Stimulated activated effector memory CD8-positive, alpha-beta T cell treated with anti-CD3 and anti-CD28 coated beads, Interleukin-12 subunit alpha, Interleukin-12 subunit beta, amount 100 ng/mL, for 72 hours (primary cell): Measurements from ENCODE around the gene NPM3.

ENCODE experiments used
- ATAC-seq: fragments of 150-1000 bp; cut with Tn5 transposase; 2 replicates; pipeline ENCODE4 v1.10.0; 2021
- DNase-seq, 2 donors: peaks; one replicate each; pipeline ENCODE4 v3.0.0; 2021 to 2022; ENCODE audit warnings: low spot score in 2 of 2
- H3K27ac Mint-ChIP-seq: one replicate; pipeline ENCODE4 v1.8.0; 2022; ENCODE audit warnings: mild to moderate bottlenecking, mixed read lengths
- H3K36me3 Mint-ChIP-seq: one replicate; pipeline ENCODE4 v1.8.0; 2022; ENCODE audit warnings: mild to moderate bottlenecking, mixed read lengths
- H3K4me1 Mint-ChIP-seq: one replicate; pipeline ENCODE4 v1.8.0; 2022; ENCODE audit warnings: mixed read lengths
- H3K4me3 Mint-ChIP-seq: one replicate; pipeline ENCODE4 v1.8.0; 2022; ENCODE audit warnings: mild to moderate bottlenecking, mixed read lengths
- H3K9me3 Mint-ChIP-seq: one replicate; pipeline ENCODE4 v1.8.0; 2022; ENCODE audit warnings: mixed read lengths

NPM3 gene, protein sequence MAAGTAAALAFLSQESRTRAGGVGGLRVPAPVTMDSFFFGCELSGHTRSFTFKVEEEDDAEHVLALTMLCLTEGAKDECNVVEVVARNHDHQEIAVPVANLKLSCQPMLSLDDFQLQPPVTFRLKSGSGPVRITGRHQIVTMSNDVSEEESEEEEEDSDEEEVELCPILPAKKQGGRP

DNA sequence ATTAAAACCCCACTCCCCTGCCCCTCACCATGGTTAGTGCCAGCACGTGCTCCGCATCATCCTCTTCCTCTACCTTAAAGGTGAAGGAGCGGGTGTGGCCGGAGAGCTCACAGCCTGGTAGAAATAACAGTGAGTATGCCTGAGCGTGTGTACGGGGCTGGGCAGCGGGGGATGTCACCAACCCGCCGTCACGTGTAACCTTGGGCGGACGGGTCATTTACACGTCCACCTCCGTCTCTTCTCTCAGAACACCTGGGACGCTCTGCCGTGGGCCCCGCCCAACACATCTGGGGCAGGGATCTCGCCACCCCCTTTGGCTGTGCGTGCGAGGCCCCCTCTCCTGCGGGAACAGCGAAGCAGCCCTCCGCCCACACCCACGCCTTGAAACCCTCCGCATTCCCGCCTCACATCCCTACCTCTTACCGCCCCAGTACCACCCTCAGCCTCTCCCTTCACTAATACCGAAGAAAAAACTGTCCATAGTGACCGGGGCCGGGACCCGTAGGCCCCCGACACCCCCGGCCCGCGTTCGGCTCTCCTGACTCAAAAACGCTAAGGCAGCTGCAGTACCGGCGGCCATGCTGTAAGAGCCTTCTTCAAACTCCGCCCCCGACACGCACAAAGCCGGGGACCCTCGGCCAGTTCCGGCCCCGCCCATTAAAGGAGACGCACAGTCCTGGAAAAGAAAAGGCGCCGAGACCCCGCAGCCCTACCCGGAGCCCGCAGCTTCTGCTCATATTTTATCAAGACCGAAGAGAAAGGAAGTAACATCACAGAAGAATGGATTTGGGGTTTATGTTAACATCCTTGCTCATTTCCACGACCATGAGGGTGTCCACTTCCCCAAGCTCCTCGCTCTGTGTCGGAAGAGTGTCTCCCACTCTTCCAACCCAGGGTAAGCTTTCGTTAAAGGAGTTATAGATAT lies at the start of gene NPM3:
Gene NPM3, minus strand, starts transcription at position 636 of the 925 bp plus-strand sequence. Its CDS starts 56 bp downstream, at position 580.
- DNase-seq (peak; percentile 69 to 90), ATAC-seq (peak; percentile 86)
- H3K4me3 Mint-ChIP-seq: peak within 1 kb of the TSS; percentile 100
- H3K36me3 Mint-ChIP-seq: peaks cover 61% of the 10 kb centered on the region
- H3K27ac Mint-ChIP-seq: peak within 1 kb of the TSS; percentile 100
- peaks cover 60% of the 10 kb centered on the region for H3K4me1 Mint-ChIP-seq
- no peaks in the 10 kb centered on the region for H3K9me3 Mint-ChIP-seq

DNA sequence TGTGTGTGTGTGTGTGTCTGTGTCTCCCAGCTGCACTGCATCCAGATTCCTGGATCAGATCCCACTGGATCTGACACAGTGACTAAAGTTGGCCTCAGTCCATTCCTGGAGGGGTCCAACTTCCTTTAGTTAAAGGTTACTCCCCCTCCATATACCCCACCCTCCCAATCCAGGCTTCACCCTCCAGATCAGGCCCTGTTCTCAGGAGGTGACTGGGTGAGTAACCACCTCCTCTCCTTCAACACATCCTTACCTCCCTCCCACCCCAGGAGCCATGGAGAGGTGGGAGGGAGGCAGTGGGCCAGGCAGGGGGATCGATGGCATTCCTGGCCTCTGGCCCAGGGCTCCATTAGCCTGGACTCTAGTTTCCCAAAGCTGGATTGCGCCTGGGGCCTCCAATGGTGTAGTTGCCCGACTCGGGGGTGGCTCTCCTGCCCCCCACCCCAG lies 49.1 kb upstream of the NPM3 start:
- DNase-seq (no peak), ATAC-seq (no peak)
- no peaks in the 10 kb centered on the region for H3K9me3 Mint-ChIP-seq
- H3K4me1 Mint-ChIP-seq: peaks cover 63% of the 10 kb centered on the region
- peak overlapping the region; percentile 95 for H3K27ac Mint-ChIP-seq
- H3K36me3 Mint-ChIP-seq: peaks cover 15% of the 10 kb centered on the region
- H3K4me3 Mint-ChIP-seq: no peak overlapping the region

DNA sequence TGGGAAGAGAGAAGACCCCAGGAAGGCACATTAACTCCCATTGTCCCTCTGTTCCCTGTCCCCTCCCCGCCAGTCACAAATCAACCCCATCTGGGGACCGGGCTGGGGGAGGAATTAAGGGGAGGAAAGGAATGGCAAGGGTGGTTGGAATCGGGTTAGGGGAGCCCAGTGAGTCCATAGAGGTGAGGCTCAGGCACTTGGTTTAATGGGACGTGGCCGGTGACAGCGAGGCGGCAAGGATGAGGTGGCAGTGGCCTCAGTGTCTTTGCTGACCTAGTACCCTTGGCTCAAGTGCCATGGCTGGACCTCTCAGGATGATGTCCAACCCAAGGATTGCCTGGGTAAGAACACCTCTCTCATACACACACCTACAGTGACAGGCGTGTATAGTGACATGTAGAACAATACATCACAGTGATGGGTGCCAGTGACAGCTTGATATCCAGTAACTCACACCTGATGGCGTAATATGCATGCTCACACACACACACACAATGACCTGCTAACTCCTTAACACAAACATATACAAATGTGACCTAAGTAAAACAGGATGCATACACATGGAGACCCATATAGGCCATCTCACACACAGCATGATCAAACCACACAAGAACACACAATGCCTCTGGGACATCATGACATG lies 48.0 kb upstream of the NPM3 start:
- DNase-seq (no peak), ATAC-seq (no peak)
- H3K4me3 Mint-ChIP-seq: peak overlapping the region; percentile 81
- no peaks in the 10 kb centered on the region for H3K9me3 Mint-ChIP-seq
- H3K36me3 Mint-ChIP-seq: peaks cover 15% of the 10 kb centered on the region
- H3K27ac Mint-ChIP-seq: peak overlapping the region; percentile 95
- peaks cover 68% of the 10 kb centered on the region for H3K4me1 Mint-ChIP-seq

DNA sequence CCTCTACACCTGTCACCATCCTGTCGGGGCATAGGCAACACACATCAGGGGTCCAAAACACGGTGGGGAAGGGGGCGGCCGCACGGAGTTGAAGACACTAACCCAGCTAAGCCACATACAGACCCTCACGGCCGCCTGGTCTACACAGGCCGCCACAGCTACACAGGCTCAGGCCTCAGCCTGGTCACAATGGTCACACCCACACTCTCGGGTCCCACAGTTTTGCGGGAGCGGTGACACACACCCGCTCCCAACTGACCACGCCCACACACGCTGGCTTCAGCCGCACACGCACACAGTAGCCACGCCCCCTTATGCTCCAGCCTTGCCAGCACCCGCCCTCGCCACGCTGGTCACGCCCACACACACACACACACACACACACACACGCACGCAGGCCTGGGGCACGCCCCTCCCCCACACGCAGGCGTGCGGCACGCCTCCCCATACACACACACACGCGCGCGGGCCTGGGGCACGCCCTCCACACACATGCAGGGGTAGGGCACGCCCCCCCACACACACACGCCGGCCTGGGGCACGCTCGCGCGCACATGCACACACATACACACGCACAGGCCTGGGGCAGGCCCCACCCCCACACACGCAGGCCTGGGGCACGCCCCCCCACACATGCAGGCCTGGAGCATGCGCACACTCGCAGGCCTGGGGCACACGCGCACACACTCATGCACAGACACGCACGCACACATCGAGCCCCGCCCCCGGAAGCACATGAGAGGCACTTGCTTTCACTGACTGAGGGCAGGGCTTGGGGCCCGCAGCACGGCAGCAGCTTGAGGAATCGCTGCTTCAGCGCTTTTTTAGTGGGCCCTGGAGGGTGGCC lies 47.3 kb upstream of the NPM3 start:
- Mint-ChIP-seq H3K4me1 (peaks cover 61% of the 10 kb centered on the region), H3K27ac (peak overlapping the region; percentile 95), H3K36me3 (peaks cover 15% of the 10 kb centered on the region), H3K4me3 (peak overlapping the region; percentile 81), H3K9me3 (no peaks in the 10 kb centered on the region)
- peak; percentile 81 for ATAC-seq
- DNase-seq: peak; percentile 76 to 92

DNA sequence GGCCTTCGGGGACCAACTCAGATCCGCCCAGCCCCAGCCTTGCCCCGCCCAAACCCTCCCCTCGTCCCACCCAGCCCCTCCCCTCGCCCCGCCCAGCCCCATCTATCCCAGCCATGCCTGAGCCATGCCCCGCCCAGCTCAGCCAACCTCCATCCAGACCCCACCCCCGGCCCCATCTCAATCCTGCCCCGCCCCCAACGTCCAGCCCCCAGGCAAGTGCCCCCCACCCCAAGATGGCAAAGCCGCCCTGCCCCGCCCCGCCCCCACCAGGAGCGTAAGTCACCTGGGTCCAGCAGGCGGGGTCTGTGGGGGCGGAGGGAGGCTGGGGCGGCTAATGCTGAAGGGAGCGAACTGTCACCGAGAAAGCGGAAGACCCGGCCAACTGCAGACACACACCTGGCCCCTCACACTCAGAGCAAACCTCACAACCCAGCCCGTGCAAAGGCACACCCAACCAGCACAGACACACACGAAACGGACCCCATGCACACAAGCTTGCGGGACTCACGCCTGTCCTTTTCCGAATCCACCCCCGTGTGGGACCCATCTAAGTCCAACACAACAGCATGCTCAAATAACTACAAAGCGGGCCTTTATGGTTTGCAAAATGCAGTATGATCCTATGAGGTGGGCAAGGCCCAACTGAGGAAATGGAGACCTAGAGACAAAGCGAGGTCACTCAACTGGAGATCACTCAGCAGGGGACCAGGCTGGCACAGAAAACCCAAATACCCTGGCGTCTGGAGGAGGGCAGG lies 46.5 kb upstream of the NPM3 start:
- peaks cover 55% of the 10 kb centered on the region for H3K4me1 Mint-ChIP-seq
- ATAC-seq (peak; percentile 1), DNase-seq (no peak)
- peak overlapping the region; percentile 81 for H3K4me3 Mint-ChIP-seq
- H3K36me3 Mint-ChIP-seq: peaks cover 15% of the 10 kb centered on the region
- H3K27ac Mint-ChIP-seq: peak overlapping the region; percentile 95
- H3K9me3 Mint-ChIP-seq: no peaks in the 10 kb centered on the region

DNA sequence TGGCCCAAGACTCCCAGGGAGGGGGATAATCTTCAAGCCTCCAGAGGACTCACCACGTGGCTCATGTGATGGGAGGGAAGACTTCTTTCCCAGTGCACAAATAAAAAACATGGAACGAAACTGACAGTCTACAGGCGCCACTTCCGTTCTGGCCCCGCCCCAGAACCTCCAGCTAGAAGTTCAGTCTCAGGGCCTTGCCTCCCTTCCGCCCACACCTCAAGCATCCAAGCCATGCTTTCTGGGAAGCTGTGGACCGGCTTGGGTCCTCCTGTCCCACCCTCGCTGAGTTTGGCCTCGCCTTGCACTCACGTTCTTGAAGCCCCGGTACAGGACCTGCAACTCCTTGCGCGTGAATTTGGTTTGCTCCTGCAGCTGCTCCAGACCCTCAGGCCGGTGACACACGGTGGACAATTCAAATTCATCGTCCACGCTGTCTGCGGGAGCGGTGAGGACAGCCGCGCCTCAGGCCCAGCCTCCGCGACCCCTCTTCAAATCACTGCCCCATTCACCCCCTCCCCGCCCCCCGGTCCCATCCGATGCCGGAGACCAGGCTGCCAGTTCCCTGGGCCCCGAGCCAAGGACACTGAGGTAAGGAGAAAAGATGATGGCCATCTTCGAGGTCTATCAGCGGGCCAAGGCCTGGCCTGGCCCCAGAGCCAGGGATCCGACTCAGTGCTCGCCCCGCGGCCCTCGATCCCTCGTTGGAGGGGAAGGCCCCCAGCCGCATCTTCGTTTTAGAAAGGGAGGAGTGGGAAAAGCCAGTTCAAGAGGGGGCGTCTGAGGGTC lies 45.7 kb upstream of the NPM3 start:
- H3K4me3 Mint-ChIP-seq: peak overlapping the region; percentile 81
- peaks cover 47% of the 10 kb centered on the region for H3K4me1 Mint-ChIP-seq
- no peak overlapping the region for H3K27ac Mint-ChIP-seq
- no peaks in the 10 kb centered on the region for H3K9me3 Mint-ChIP-seq
- ATAC-seq: no peak
- no peak for DNase-seq
- H3K36me3 Mint-ChIP-seq: peaks cover 15% of the 10 kb centered on the region

DNA sequence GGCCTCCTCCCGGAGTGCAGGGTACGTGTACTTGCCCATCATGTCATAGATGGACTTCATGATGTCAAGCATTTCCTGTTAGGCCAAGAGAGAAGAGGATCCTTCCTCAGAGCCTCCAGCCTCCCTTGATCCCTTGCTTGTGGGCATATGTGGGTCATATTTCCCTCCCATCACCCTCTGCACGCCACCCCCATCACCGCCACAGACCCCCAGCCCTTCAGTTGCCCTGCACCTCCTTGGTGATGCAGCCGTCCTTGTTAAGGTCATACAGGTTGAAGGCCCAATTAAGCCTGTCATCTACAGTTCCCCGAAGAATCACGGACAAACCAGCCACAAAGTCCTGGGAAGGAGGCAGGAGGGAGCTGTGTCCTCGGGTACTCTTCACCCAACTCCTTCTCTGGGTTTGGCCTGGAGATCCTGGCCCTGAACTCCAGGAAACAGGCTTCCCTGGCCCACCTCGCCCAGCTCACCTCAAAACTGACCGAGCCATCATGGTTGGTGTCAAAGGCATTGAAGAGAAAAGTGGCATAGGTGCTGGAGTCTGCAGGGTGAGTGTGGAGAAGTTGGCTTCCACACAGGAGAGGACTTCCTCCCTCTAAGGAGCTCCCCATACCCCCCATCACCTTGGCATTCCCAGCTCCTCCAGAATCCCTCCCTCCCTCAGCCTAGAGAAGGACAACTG lies 44.8 kb upstream of the NPM3 start:
- Mint-ChIP-seq H3K9me3 (no peaks in the 10 kb centered on the region), H3K4me3 (no peak overlapping the region), H3K27ac (no peak overlapping the region)

DNA sequence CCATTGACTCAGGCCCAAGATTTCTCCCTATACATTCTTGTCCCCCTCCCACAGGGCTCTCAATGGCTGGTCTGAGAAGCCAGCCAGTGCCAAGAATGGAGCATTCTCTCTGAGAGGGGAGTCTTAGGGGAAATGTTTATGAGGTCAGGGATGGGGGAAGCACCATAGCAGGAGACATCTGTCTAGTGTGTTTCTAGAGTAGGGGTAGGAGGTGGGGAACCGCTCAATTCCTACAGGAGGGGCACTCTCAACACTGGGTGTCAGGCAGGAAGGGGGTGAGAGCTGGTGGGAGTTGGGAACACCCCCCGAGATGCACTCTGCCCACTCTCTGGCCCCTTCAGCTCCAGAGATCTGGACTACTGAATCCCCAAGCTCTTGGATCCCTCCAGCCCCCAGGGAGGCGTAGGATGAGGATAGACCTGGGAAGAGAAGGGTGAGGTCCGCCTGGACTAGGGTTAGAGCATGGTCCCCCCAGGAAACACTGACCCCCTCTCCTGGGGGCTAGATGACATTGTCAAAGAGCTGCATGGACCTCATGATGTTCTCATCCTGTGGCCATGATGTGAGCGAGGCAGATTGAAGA lies 43.7 kb upstream of the NPM3 start:
- H3K36me3 Mint-ChIP-seq: peaks cover 15% of the 10 kb centered on the region
- no peak overlapping the region for H3K4me3 Mint-ChIP-seq
- H3K9me3 Mint-ChIP-seq: no peaks in the 10 kb centered on the region
- no peak overlapping the region for H3K27ac Mint-ChIP-seq
- peaks cover 30% of the 10 kb centered on the region for H3K4me1 Mint-ChIP-seq
- ATAC-seq (no peak), DNase-seq (no peak)

More for the DNA sequence above, 44.8 kb upstream of the NPM3 start:
- DNase-seq: no peak
- ATAC-seq: no peak
- peaks cover 15% of the 10 kb centered on the region for H3K36me3 Mint-ChIP-seq
- peaks cover 38% of the 10 kb centered on the region for H3K4me1 Mint-ChIP-seq

DNA sequence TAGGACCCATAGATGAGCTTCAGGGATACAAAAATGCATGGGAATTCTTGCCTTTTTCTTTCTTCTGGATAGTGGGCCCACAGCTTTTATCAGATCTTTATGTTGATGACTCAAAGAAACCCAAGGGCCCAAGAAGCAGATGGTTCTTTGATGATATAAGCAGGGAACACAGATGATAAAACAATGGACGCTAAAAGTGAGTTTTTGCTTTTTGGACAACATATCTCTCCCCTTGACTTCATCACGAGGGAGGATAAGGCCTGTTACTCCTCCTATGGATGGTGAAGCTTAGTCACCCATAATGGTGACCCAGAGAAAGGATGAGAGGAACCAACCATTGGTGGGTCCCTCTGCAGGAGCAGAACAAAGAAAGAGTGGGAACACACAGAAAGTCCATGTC lies 41.5 kb upstream of the NPM3 start:
- no peak for DNase-seq
- H3K36me3 Mint-ChIP-seq: no peaks in the 10 kb centered on the region
- no peak for ATAC-seq
- H3K27ac Mint-ChIP-seq: no peak overlapping the region
- H3K9me3 Mint-ChIP-seq: no peaks in the 10 kb centered on the region
- peaks cover 21% of the 10 kb centered on the region for H3K4me1 Mint-ChIP-seq
- H3K4me3 Mint-ChIP-seq: no peak overlapping the region

DNA sequence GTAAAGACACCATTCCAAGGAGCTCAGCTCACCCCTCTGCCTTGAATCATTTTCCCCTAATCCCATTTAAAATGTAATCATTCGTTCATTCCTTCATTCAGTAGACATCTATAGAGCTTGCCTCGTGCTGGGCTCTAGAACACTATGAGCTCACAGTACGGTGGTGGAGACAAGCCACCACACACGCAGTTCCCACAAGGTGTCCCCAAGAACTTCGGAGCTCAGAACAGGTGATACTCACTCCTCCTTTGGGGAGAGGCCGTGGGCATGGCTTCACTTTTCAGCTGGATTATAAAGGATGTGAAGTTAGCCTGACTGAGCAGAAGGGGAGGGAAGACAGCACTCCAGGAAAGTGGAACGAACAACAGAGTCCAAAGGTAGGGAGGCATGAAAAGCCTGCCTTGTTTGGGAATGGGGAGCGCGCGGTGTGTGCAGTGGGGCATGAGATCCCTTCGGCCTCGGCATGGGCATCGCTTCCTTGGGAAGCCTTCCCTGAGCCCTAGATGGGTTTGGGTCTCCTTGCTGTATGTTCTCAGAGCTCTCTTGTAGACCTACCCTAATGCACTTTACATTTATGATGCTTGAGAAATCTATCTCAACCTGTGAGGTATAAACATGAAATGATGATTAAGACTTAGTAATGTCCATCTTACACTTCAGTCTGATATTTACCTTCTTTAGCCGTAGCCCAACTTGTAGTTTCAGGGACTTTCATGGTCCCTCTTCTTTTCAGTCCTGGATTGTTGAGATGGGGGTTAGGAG lies 35.8 kb upstream of the NPM3 start:
- Mint-ChIP-seq H3K36me3 (peaks cover 48% of the 10 kb centered on the region), H3K4me1 (peaks cover 37% of the 10 kb centered on the region), H3K4me3 (peak overlapping the region; percentile 94), H3K9me3 (no peaks in the 10 kb centered on the region), H3K27ac (peak overlapping the region; percentile 99)
- no peak for DNase-seq
- peak; percentile 63 for ATAC-seq

DNA sequence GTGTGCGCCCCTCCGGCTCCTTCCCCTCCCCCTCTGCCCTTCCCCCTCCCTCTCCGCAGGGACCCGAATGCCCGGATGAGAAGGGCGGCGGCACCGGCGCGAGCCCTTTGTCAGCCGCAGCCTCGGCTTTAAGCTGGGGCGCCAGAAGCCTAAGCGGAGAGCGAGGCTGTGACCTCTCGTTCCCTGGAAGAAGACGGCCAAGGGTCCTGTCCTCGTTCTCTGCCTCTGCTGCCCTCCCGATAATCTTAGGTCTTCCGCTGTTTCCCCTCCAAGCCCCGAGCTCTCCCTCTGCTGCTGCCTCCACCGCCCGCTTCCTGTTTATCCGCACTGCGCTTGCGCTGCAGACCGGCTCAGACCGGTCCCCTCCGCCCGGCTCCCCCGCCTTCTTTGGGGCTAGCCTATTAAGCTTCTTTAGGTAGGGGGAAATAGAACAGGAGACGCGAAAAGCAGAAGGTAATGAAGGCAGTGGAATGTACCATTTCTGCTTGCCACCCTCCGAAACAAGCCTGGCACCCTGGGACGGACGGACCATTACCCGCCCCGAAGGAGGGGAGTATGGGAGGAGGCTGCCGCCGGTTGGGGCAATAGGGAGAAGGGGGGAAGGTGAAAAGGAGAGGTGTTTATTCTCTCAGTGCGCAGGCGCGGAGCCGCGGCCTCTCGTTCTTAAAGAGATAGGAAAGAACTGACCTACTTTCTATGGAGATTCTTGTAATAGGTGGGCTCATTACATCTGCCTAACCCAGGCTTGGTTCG lies 35.0 kb upstream of the NPM3 start, which contains the start of gene OGA:
Gene OGA, minus strand, starts transcription at position 326 of the 753 bp plus-strand sequence. CDS start 422 bp downstream, outside the sequence.
- Mint-ChIP-seq H3K36me3 (peaks cover 55% of the 10 kb centered on the region), H3K9me3 (no peaks in the 10 kb centered on the region), H3K4me1 (peaks cover 43% of the 10 kb centered on the region), H3K27ac (peak within 1 kb of the TSS; percentile 99), H3K4me3 (peak within 1 kb of the TSS; percentile 94)
- peak; percentile 95 for ATAC-seq
- DNase-seq: peak; percentile 89 to 98
